DND-41 (cell line): ENCODE data around the gene BORCS8.
"Not testable (repeated sequence)": the region's sequence is repeated elsewhere in the genome, so short reads cannot be mapped to it uniquely, and the experiment has no call there.

Experiments
- ATAC-seq: fragments of 200-7000 bp; cut with Tn5 transposase; 3 replicates; pipeline ENCODE4 v1.9.1; 2021; ENCODE audit warnings: low read depth; ENCODE audit not compliant: insufficient read depth
- DNase-seq: peaks from one replicate; pipeline ENCODE4 v3.0.0-alpha.2; 2020
- H2AFZ ChIP-seq: 2 replicates; pipeline ENCODE4 v1.6.0; 2012; ENCODE audit warnings: low read depth, low read length
- H3K27ac ChIP-seq: 2 replicates; pipeline ENCODE4 v1.5.1; 2012; ENCODE audit warnings: low read length, inconsistent platforms
- H3K27me3 ChIP-seq: fragments of 200-600 bp; sonication (generic); 2 replicates; pipeline ENCODE4 v1.6.0; 2012; ENCODE audit warnings: low read length, mild to moderate bottlenecking, inconsistent platforms; ENCODE audit not compliant: insufficient read depth, poor library complexity
- H3K36me3 ChIP-seq: 2 replicates; pipeline ENCODE4 v1.5.1; 2012; ENCODE audit warnings: low read length, inconsistent platforms; ENCODE audit not compliant: insufficient read depth
- H3K4me1 ChIP-seq: 2 replicates; pipeline ENCODE4 v1.5.1; 2012; ENCODE audit warnings: mild to moderate bottlenecking, low read length; ENCODE audit not compliant: insufficient read depth
- H3K4me2 ChIP-seq: 2 replicates; pipeline ENCODE4 v1.6.0; 2012; ENCODE audit warnings: mild to moderate bottlenecking, moderate library complexity, low read length, inconsistent platforms; ENCODE audit not compliant: insufficient read depth
- H3K4me3 ChIP-seq, 2 experiments: fragments of 200-600 bp in 1 of 2; shearing (Covaris generic) in 1 of 2; 2 replicates each; pipeline ENCODE4 v1.5.1; 2012 to 2016; ENCODE audit warnings: inconsistent platforms in 2 of 2, low read length in 2 of 2, mild to moderate bottlenecking in 2 of 2, low read depth in 1 of 2, moderate library complexity in 1 of 2
- H3K79me2 ChIP-seq: 2 replicates; pipeline ENCODE4 v1.6.0; 2012; ENCODE audit warnings: low read length, inconsistent platforms; ENCODE audit not compliant: insufficient read depth
- H3K9ac ChIP-seq: 2 replicates; pipeline ENCODE4 v1.6.0; 2012; ENCODE audit warnings: low read depth, mild to moderate bottlenecking, inconsistent platforms, low read length, moderate library complexity
- H3K9me3 ChIP-seq: 2 replicates; pipeline ENCODE4 v1.5.1; 2012; ENCODE audit warnings: low read length, moderate library complexity, mild to moderate bottlenecking, inconsistent platforms; ENCODE audit not compliant: insufficient read depth, severe bottlenecking
- H4K20me1 ChIP-seq: 2 replicates; pipeline ENCODE4 v1.6.0; 2012; ENCODE audit warnings: low read length; ENCODE audit not compliant: insufficient read depth
- CTCF ChIP-seq: IDR thresholded peaks from 2 replicates; pipeline ENCODE4 v1.5.1; 2012; ENCODE audit warnings: borderline replicate concordance, low read length, moderate library complexity, mild to moderate bottlenecking; ENCODE audit not compliant: poor library complexity, severe bottlenecking; ENCODE audit errors: extremely low read depth
- EZH2 ChIP-seq: IDR thresholded peaks from 3 replicates; pipeline ENCODE4 v1.6.1; 2012; ENCODE audit warnings: borderline replicate concordance, low read depth, mild to moderate bottlenecking, moderate library complexity, low read length, inconsistent platforms; ENCODE audit not compliant: severe bottlenecking

BORCS8 gene

DNA sequence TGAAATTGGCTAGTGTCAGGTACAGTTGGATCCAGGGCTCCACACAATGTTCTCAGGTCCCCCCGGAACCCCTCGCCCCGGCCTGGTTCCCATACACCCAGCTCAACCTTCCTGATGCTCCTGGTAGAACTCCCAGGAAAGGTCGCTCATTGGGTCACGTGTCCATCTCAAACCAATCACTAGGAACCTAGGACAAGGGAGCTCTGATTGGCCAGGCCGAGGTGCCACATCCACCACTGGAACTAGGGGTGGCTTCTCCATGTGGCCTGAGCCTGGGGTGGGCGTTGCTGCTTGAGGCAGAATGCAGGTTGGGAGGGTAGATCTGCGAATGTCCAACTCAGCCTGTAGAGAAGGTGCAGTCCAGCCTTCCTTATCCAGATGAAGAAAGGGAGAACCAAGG lies 15.0 kb downstream of the BORCS8 start:
- Histone ChIP-seq H3K27ac (no peak overlapping the region), H3K4me2 (no peak overlapping the region), H3K4me3 (no peak overlapping the region), H3K4me1 (no peaks in the 10 kb centered on the region), H4K20me1 (no peaks in the 10 kb centered on the region), H3K9ac (no peak overlapping the region), H2AFZ (no peak overlapping the region), H3K27me3 (no peaks in the 10 kb centered on the region), H3K9me3 (no peaks in the 10 kb centered on the region), H3K36me3 (peaks cover 44% of the 10 kb centered on the region), H3K79me2 (no peaks in the 10 kb centered on the region)
- DNase-seq, result no peak
- no peak for TF ChIP-seq EZH2
- TF ChIP-seq CTCF, result no peak
- no peak for ATAC-seq

DNA sequence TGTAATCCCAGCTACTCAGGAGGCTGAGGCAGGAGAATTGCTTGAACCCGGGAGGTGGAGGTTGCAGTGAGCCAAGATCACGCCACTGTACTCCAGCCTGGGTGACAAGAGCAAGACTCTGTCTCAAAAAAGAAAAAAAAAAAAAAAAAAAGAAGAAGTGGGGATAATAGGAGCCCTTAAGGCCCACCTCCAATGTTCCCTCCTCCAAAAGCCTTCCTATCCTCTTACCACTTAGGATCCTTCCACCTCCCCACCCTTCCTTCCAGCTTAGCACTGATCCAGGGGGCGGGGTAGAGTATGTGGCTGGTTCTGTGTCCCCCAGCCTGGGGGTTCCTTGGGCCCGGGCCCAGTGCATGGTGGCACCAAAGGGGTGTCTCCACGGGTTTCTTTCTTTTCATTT lies 18.7 kb downstream of the BORCS8 start:
- H4K20me1 ChIP-seq, result not testable (repeated sequence)

GRCh38 chr19:19171821-19172532 lies 20.0 kb downstream of the BORCS8 start:
- H3K27me3 ChIP-seq, result no peaks in the 10 kb centered on the region
- no peak overlapping the region for H2AFZ ChIP-seq
- H3K9ac ChIP-seq, result no peak overlapping the region
- no peaks in the 10 kb centered on the region for H3K9me3 ChIP-seq
- no peak overlapping the region for H3K4me2 ChIP-seq
- H4K20me1 ChIP-seq, result no peaks in the 10 kb centered on the region
- H3K4me1 ChIP-seq, result no peaks in the 10 kb centered on the region
- H3K27ac ChIP-seq, result no peak overlapping the region
- no peaks in the 10 kb centered on the region for H3K79me2 ChIP-seq
- DNase-seq (no peak), ATAC-seq (no peak)
- peaks cover 7% of the 10 kb centered on the region; the same call in 1 of the 2 replicates for H3K36me3 ChIP-seq
- TF ChIP-seq EZH2 (no peak), CTCF (no peak)
- no peak overlapping the region for H3K4me3 ChIP-seq

More for the DNA sequence above, 18.7 kb downstream of the BORCS8 start:
- H3K4me3 ChIP-seq, DNase-seq, H3K27me3 ChIP-seq, H3K79me2 ChIP-seq, H3K4me1 ChIP-seq, H2AFZ ChIP-seq, ATAC-seq, H3K9ac ChIP-seq, H3K9me3 ChIP-seq, H3K27ac ChIP-seq, H3K4me2 ChIP-seq: not testable (repeated sequence)
- peaks cover 14% of the 10 kb centered on the region; the same call in 1 of the 2 replicates for H3K36me3 ChIP-seq

DNA sequence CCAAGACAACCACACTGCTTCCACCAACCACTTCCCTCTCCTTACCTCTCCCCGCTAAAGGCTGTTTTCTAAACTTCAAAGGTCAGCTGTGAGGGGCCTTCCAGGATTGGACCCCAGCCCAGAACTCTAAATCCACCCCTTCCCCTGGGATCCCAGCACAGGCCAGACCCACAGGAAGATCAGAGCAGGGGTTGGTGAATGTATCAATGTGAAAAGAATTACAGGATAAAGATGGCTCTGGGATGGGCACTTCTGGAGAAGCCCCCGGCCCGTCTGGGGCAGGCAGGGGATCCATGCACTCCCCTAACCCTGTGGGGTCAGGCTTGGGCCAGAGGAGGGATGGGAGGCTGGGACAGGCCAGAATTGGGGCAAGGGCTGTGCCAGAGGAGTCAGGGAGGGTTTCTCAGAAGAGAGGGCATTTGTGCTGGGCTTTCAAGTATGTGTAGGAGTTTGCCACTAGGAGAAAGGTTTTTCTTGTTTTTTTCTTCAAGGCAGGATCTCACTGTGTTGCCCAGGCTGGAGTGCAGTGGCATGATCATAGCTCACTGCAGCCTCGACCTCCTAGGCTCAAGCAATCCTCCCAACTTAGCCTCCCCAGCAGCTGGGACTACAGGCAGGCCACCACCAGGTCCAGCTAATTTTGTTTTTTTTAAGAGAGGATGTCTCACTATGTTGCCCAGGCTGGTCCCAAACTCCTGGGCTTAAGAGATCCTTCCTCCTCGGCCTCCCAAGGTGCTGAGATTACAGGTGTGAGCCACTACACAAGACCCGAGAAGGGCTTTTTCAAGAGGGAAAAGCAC lies 20.9 kb downstream of the BORCS8 start:
- H3K4me1 ChIP-seq, result no peaks in the 10 kb centered on the region
- DNase-seq (no peak), ATAC-seq (no peak)
- no peak overlapping the region for H3K4me2 ChIP-seq
- no peak overlapping the region for H3K4me3 ChIP-seq
- H3K36me3 ChIP-seq, result no peaks in the 10 kb centered on the region
- H3K9me3 ChIP-seq, result no peaks in the 10 kb centered on the region
- no peak overlapping the region for H2AFZ ChIP-seq
- H3K9ac ChIP-seq, result no peak overlapping the region
- no peaks in the 10 kb centered on the region for H3K27me3 ChIP-seq
- no peak overlapping the region for H3K27ac ChIP-seq
- no peaks in the 10 kb centered on the region for H4K20me1 ChIP-seq
- no peaks in the 10 kb centered on the region for H3K79me2 ChIP-seq
- TF ChIP-seq EZH2 (no peak), CTCF (no peak)
